Activated T-cell treated with anti-CD3 and anti-CD28 coated beads, Interleukin-2, amount 50 U/mL, for 1 hour (primary cell): ENCODE data around the gene PCDHA11.
"Not testable (repeated sequence)": the region's sequence is repeated elsewhere in the genome, so short reads cannot be mapped to it uniquely, and the experiment has no call there.

Experiments used
- DNase-seq: peaks from one replicate; pipeline ENCODE4 v3.0.0-alpha.2; 2020

The PCDHA11 gene, protein sequence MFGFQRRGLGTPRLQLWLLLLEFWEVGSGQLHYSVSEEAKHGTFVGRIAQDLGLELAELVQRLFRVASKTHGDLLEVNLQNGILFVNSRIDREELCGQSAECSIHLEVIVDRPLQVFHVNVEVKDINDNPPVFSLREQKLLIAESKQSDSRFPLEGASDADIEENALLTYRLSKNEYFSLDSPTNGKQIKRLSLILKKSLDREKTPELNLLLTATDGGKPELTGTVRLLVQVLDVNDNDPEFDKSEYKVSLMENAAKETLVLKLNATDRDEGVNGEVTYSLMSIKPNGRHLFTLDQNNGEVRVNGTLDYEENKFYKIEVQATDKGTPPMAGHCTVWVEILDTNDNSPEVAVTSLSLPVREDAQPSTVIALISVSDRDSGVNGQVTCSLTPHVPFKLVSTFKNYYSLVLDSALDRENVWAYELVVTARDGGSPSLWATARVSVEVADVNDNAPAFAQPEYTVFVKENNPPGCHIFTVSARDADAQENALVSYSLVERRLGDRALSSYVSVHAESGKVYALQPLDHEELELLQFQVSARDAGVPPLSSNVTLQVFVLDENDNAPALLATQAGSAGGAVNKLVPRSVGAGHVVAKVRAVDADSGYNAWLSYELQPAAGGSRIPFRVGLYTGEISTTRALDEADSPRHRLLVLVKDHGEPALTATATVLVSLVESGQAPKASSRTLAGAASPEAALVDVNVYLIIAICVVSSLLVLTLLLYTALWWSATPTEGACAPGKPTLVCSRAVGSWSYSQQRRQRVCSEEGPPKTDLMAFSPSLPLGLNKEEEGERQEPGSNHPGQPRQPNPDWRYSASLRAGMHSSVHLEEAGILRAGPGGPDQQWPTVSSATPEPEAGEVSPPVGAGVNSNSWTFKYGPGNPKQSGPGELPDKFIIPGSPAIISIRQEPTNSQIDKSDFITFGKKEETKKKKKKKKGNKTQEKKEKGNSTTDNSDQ

DNA sequence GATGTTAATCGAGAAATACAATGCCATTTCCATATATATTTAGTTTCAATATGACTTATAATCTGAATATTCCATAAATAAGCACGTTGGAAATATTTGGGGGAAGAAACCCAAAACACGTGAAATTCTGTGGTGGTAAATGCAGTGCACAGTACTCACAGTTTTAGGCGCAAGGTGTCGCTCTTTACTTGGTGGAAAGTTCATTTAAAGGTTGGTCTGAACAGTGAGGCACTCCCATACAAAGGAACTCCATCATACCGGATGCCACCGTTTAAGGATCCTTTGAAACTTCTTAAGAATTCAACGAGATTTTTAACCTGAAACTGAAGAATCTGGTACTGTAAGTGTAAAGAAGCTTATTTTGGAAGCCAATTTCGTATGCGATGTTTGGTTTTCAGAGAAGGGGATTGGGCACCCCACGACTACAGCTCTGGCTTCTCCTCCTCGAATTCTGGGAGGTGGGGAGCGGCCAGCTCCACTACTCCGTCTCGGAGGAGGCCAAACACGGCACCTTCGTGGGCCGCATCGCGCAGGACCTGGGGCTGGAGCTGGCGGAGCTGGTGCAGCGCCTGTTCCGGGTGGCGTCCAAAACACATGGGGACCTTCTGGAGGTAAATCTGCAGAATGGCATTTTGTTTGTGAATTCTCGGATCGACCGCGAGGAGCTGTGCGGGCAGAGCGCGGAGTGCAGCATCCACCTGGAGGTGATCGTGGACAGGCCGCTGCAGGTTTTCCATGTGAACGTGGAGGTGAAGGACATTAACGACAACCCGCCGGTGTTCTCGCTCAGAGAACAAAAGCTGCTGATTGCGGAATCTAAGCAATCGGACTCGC, at the start of gene PCDHA11:
PCDHA11 (plus strand) TSS at position 237 of the 834 bp plus-strand sequence; CDS start at position 384, 147 bp downstream.
- DNase-seq: no peak

DNA sequence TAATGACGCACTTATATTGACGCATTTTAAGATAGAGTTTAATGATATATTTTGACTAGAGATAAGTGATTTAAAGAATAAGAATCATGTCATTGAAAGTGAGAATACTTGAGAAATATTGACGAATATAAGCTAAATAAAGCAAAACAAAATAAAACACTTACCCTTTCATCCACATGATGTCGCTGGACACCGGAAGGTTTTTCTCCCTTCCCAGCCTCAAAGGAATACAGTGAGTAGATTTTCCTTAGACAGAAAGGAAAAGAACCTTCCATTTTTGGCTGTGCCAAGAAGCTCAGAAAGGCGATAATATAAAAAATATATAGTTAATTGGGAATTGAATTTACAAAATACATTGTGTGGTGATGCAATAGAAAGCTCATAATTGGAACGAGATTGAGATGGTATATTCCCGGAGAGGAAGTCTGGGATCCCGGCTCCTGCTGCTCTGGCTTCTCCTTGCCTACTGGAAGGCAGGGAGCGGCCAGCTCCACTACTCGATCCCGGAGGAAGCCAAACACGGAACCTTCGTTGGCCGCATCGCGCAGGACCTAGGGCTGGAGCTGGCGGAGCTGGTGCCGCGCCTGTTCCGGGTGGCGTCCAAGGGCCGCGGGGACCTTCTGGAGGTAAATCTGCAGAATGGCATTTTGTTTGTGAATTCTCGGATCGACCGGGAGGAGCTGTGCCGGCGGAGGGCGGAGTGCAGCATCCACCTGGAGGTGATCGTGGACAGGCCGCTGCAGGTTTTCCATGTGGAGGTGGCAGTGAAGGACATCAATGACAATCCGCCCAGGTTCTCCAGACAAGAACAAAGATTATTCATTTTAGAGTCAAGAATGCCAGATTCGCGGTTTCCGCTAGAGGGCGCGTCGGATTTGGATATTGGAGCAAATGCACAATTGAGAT, 47.1 kb upstream of the PCDHA11 start, which contains the start of gene PCDHA5:
PCDHA5 (plus strand) TSS at position 239 of the 906 bp plus-strand sequence.
- no peak for DNase-seq

DNA sequence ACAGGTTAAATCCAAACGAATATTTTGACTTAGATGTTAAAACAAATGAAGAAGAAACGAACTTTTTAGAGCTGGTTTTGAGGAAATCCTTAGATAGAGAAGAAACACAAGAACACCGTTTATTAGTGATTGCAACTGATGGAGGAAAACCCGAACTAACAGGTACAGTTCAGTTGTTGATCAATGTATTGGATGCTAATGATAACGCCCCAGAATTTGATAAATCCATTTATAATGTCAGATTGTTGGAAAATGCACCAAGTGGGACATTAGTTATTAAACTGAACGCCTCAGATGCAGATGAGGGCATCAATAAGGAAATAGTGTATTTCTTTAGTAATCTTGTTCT, 46.5 kb upstream of the PCDHA11 start:
- DNase-seq: no peak

DNA sequence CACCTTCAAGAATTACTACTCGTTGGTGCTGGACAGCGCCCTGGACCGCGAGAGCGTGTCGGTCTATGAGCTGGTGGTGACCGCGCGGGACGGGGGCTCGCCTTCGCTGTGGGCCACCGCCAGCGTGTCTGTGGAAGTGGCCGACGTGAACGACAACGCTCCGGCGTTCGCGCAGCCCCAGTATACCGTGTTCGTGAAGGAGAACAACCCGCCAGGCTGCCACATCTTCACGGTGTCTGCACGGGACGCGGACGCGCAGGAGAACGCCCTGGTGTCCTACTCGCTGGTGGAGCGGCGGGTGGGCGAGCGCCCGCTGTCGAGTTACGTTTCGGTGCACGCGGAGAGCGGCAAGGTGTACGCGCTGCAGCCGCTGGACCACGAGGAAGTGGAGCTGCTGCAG, 45.8 kb upstream of the PCDHA11 start:
- not testable (repeated sequence) for DNase-seq

DNA sequence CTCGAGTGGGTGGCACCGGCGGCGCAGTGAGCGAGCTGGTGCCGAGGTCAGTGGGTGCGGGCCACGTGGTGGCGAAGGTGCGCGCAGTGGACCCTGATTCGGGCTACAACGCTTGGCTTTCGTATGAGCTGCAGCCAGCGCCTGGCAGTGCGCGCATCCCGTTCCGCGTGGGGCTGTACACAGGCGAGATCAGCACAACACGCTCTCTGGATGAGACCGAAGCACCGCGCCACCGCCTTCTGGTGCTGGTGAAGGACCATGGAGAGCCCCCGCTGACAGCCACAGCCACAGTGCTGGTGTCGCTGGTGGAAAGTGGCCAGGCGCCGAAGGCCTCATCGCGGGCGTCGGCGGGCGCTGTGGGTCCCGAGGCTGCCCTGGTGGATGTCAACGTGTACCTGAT, 45.3 kb upstream of the PCDHA11 start:
- no peak for DNase-seq

DNA sequence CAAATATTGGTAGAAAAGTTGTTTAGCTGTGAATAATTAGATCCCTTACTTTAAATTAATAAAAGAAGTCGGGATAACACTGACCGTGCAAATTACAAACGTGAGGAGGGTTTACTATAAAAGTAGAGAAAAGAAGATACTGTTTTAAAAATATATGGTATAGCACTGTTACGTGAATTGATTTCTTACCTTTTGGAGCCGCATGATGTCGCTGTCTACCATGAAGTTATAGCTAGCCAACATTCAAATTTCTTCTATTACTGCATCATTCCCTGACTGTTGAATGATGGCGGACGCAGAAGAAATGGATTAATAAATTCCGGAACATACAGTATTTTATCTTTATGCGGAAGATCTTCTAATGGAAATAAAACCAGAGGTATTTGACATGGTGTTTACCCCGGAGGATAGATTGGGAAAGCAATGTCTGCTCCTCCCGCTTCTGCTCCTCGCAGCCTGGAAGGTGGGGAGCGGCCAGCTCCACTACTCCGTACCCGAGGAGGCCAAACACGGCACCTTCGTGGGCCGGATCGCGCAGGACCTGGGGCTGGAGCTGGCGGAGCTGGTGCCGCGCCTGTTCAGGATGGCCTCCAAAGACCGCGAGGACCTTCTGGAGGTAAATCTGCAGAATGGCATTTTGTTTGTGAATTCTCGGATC, 40.9 kb upstream of the PCDHA11 start, which contains the start of gene PCDHA6:
PCDHA6 (plus strand) TSS at position 257 of the 658 bp plus-strand sequence; CDS start at position 389, 132 bp downstream.
- DNase-seq: no peak

DNA sequence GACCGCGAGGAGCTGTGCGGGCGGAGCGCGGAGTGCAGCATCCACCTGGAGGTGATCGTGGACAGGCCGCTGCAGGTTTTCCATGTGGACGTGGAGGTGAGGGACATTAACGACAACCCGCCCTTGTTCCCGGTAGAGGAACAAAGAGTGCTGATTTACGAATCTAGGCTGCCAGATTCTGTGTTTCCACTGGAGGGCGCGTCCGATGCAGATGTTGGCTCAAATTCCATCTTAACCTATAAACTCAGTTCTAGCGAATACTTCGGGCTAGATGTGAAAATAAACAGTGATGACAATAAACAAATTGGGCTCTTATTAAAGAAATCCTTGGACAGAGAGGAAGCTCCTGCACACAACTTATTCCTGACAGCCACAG, 40.4 kb upstream of the PCDHA11 start:
- no peak for DNase-seq

DNA sequence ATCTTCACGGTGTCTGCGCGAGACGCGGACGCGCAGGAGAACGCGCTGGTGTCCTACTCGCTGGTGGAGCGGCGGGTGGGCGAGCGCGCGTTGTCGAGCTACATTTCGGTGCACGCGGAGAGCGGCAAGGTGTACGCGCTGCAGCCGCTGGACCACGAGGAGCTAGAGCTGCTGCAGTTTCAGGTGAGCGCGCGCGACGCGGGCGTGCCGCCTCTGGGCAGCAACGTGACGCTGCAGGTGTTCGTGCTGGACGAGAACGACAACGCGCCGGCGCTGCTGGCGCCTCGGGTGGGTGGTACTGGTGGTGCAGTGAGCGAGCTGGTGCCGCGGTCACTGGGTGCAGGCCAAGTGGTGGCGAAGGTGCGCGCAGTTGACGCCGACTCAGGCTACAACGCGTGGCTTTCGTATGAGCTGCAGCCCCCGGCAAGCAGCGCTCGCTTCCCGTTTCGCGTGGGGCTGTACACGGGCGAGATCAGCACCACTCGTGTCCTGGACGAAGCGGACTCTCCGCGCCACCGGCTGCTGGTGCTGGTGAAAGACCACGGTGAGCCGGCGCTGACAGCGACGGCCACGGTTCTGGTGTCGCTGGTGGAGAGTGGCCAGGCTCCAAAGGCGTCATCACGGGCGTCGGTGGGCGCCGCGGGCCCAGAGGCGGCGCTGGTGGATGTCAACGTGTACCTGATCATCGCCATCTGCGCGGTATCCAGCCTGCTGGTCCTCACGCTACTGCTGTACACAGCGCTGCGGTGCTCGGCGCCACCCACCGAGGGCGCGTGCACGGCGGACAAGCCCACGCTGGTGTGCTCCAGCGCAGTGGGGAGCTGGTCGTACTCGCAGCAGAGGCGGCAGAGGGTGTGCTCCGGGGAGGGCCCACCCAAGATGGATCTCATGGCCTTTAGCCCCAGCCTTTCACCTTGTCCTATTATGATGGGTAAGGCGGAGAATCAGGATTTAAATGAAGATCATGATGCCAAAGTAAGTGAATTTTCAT, 39.0 kb upstream of the PCDHA11 start:
- DNase-seq: not testable (repeated sequence)

DNA sequence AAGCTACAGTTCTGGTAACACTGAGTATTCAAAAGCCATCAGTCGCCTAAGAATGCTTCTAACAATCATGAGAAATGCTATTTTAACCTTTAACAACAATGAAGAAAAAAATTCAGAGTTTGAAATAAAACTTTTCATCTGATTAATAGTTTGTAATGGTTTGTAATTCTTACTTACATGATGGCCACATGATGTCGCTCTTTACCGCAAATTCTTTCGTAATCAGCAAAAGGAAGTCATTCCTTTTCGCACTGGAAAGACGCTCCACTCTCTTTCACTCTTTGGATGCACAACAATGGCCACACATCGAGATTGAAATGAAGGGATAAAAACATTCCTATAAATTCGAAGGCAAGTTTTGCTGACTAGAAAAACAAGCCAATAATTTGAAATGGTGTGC, 34.8 kb upstream of the PCDHA11 start, which contains the start of gene PCDHA7:
PCDHA7 (plus strand) TSS at position 277 of the 400 bp plus-strand sequence; CDS start at position 392, 115 bp downstream.
- DNase-seq: no peak

DNA sequence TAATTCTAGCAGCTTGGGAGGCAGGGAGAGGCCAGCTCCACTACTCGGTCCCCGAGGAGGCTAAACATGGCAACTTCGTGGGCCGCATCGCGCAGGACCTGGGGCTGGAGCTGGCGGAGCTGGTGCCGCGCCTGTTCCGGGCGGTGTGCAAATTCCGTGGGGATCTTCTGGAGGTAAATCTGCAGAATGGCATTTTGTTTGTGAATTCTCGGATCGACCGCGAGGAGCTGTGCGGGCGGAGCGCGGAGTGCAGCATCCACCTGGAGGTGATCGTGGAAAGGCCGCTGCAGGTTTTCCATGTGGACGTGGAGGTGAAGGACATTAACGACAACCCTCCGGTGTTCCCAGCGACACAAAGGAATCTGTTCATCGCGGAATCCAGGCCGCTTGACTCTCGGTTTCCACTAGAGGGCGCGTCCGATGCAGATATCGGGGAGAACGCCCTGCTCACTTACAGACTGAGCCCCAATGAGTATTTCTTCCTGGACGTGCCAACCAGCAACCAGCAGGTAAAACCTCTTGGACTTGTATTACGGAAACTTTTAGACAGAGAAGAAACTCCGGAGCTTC, 34.2 kb upstream of the PCDHA11 start:
- DNase-seq: not testable (repeated sequence)

DNA sequence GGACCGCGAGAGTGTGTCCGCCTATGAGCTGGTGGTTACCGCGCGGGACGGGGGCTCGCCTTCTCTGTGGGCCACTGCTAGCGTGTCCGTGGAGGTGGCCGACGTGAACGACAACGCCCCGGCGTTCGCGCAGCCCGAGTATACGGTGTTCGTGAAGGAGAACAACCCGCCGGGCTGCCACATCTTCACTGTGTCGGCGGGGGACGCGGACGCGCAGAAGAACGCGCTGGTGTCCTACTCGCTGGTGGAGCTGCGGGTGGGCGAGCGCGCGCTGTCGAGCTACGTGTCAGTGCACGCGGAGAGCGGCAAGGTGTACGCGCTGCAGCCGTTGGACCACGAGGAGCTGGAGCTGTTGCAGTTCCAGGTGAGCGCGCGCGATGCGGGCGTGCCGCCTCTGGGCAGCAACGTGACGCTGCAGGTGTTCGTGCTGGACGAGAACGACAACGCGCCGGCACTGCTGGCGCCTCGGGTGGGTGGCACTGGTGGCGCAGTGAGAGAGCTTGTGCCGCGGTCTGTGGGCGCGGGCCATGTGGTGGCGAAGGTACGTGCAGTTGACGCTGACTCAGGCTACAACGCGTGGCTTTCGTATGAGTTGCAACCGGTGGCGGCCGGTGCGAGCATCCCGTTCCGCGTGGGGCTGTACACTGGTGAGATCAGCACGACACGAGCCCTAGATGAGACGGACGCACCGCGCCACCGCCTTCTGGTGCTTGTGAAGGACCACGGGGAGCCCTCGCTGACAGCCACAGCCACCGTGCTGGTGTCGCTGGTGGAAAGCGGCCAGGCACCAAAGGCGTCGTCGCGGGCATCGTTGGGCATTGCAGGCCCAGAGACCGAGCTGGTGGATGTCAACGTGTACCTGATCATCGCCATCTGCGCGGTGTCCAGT, 32.9 kb upstream of the PCDHA11 start:
- DNase-seq: no peak

DNA sequence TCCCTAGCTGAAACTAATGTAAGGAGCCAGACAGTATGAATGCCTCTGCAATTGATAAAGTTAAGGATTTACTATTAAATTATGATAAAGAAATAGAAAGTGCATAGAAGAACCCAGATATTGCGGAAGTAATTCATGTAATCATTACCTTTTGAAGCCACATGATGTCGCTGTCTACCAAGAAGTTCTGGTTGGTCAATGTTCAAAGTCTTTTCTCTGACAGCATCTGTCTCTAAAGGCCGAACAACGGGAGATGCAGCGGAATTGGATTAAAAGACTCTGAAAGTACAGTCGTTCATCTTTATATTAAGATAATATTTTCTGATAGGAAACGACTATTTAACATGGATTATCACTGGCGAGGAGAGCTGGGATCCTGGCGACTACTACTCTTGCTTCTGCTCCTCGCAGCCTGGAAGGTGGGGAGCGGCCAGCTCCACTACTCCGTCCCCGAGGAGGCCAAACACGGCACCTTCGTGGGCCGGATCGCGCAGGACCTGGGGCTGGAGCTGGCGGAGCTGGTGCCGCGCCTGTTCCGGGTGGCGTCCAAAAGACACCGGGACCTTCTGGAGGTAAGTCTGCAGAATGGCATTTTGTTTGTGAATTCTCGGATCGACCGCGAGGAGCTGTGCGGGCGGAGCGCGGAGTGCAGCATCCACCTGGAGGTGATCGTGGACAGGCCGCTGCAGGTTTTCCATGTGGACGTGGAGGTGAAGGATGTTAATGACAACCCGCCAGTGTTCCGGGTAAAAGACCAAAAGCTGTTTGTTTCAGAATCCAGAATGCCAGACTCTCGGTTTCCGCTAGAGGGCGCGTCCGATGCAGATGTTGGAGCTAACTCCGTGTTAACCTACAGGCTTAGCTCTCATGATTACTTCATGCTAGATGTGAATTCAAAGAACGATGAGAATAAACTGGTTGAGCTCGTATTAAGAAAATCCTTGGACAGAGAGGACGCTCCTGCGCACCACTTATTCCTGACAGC, 27.5 kb upstream of the PCDHA11 start, which contains the start of gene PCDHA8:
PCDHA8 (plus strand) TSS at position 210 of the 985 bp plus-strand sequence; CDS start at position 345, 135 bp downstream.
- no peak for DNase-seq

DNA sequence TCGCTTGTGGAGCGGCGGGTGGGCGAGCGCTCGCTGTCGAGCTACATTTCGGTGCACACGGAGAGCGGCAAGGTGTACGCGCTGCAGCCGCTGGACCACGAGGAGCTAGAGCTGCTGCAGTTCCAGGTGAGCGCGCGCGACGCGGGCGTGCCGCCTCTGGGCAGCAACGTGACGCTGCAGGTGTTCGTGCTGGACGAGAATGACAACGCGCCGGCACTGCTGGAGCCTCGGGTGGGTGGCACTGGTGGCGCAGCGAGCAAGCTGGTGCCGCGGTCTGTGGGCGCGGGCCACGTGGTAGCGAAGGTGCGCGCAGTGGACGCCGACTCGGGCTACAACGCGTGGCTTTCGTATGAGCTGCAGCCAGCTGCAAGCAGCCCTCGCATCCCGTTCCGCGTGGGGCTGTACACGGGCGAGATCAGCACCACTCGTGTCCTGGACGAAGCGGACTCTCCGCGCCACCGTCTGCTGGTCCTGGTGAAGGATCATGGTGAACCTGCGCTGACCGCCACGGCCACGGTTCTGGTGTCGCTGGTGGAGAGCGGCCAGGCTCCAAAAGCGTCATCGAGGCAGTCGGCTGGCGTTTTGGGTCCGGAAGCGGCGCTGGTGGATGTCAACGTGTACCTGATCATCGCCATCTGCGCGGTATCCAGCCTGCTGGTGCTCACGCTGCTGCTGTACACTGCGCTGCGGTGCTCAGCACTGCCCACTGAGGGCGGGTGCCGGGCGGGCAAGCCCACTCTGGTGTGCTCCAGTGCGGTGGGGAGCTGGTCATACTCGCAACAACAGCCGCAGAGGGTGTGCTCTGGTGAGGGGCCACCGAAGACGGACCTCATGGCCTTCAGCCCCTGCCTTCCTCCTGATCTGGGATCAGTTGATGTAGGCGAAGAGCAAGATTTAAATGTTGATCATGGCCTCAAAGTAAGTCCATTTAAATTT, 25.7 kb upstream of the PCDHA11 start:
- no peak for DNase-seq

DNA sequence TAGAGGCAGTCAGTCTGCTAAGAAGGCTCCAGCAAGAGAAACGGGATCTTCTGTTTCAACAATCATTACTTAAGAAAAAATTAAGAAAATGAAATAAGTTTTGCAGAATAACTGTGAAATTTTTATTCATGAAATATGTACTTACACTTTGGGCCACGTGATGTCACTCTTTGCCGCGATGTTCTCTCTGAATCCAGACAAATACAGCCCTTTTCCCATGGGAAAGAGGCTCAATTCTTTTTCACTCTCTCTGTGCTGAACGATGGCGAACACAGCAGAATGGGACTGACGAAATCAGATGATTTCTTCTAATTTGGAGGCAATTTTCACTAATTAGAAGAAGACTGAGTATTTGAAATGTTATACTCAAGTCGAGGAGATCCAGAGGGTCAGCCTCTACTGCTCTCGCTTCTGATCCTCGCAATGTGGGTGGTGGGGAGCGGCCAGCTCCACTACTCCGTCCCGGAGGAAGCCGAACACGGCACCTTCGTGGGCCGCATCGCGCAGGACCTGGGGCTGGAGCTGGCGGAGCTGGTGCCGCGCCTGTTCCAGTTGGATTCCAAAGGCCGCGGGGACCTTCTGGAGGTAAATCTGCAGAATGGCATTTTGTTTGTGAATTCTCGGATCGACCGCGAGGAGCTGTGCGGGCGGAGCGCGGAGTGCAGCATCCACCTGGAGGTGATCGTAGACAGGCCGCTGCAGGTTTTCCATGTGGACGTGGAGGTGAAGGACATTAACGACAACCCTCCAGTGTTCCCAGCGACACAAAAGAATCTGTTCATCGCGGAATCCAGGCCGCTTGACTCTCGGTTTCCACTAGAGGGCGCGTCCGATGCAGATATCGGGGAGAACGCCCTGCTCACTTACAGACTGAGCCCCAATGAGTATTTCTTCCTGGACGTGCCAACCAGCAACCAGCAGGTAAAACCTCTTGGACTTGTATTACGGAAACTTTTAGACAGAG, 20.3 kb upstream of the PCDHA11 start, which contains the start of gene PCDHA9:
PCDHA9 (plus strand) TSS at position 244 of the 964 bp plus-strand sequence; CDS start at position 358, 114 bp downstream.
- not testable (repeated sequence) for DNase-seq
